LNCaP clone FGC (cell line): ENCODE data around the gene SIRT5.

Experiments used
- DNase-seq: peaks from one replicate; pipeline ENCODE4 v3.0.0-alpha.2; 2011; ENCODE audit warnings: low read depth
- H3K4me3 ChIP-seq: 2 replicates; pipeline ENCODE4 v1.5.1; 2011; ENCODE audit warnings: mild to moderate bottlenecking, low read depth, low read length, control low read depth
- CTCF ChIP-seq: IDR thresholded peaks from 2 replicates; pipeline ENCODE4 v1.5.1; 2012; ENCODE audit warnings: mild to moderate bottlenecking; ENCODE audit not compliant: control insufficient read depth, insufficient read depth; ENCODE audit errors: extremely low read depth

The SIRT5 gene

GRCh38 chr6:13613029-13613594 lies 38.7 kb downstream of the SIRT5 start:
- no peak for DNase-seq
- no peak for TF ChIP-seq CTCF
- H3K4me3 ChIP-seq = no peak overlapping the region

GRCh38 chr6:13614126-13614925 lies 39.9 kb downstream of the SIRT5 start:
- no peak for TF ChIP-seq CTCF
- DNase-seq = no peak
- peak overlapping the region; percentile 75 for H3K4me3 ChIP-seq

GRCh38 chr6:13614926-13615791 lies 40.8 kb downstream of the SIRT5 start, which contains the start of gene NOL7:
NOL7 (plus strand) TSS chr6:13615335; CDS start chr6:13615359, 24 bp downstream.
- peak within 1 kb of the TSS; percentile 75 for H3K4me3 ChIP-seq
- TF ChIP-seq CTCF = peak; percentile 98
- peak; percentile 96 for DNase-seq

- DNase-seq = no peak
- peak overlapping the region; percentile 75 for H3K4me3 ChIP-seq
Measured at GRCh38 chr6:13615792-13616120, 41.4 kb downstream of the SIRT5 start.

GRCh38 chr6:13617066-13617465 lies 42.7 kb downstream of the SIRT5 start:
- TF ChIP-seq CTCF = no peak
- no peak for DNase-seq
- H3K4me3 ChIP-seq = no peak overlapping the region

More at GRCh38 chr6:13615792-13616120, 41.4 kb downstream of the SIRT5 start:
- no peak for TF ChIP-seq CTCF

GRCh38 chr6:13624871-13625288 lies 50.5 kb downstream of the SIRT5 start:
- TF ChIP-seq CTCF = peak; percentile 51
- DNase-seq = no peak
- no peak overlapping the region for H3K4me3 ChIP-seq
